Left forelimb (tissue), 1 donor: ENCODE results near the gene SORCS2.
"Not testable (repeated sequence)": the region's sequence is repeated elsewhere in the genome, so short reads cannot be mapped to it uniquely, and the experiment has no call there.

Experiments
- DNase-seq: peaks from one replicate; pipeline ENCODE4 v3.0.0-alpha.2; 2018; ENCODE audit warnings: low spot score

The SORCS2 gene

GRCh38 chr4:7199771-7200441 is 7.6 kb downstream of the SORCS2 start:
- DNase-seq = peak; percentile 59

- peak; percentile 33 for DNase-seq
Measured at GRCh38 chr4:7200801-7201200, 8.5 kb downstream of the SORCS2 start.

- no peak for DNase-seq
Measured at GRCh38 chr4:7201420-7202305, 9.3 kb downstream of the SORCS2 start.

GRCh38 chr4:7202411-7202810 is 10.1 kb downstream of the SORCS2 start:
- DNase-seq = no peak

- no peak for DNase-seq
Measured at GRCh38 chr4:7204656-7205387, 12.5 kb downstream of the SORCS2 start.

GRCh38 chr4:7206385-7206784 is 14.0 kb downstream of the SORCS2 start:
- no peak for DNase-seq

- peak; percentile 93 for DNase-seq
Measured at GRCh38 chr4:7206911-7207567, 14.7 kb downstream of the SORCS2 start.

GRCh38 chr4:7207628-7208231 is 15.4 kb downstream of the SORCS2 start:
- no peak for DNase-seq

- no peak for DNase-seq
Measured at GRCh38 chr4:7208509-7209451, 16.4 kb downstream of the SORCS2 start.

GRCh38 chr4:7209699-7210098 is 17.4 kb downstream of the SORCS2 start:
- no peak for DNase-seq

- DNase-seq = no peak
Measured at GRCh38 chr4:7210824-7211223, 18.5 kb downstream of the SORCS2 start.

GRCh38 chr4:7212101-7212674 is 19.9 kb downstream of the SORCS2 start:
- no peak for DNase-seq

GRCh38 chr4:7212921-7213320 is 20.6 kb downstream of the SORCS2 start:
- no peak for DNase-seq

GRCh38 chr4:7213807-7214206 is 21.5 kb downstream of the SORCS2 start:
- DNase-seq = no peak

- no peak for DNase-seq
Measured at GRCh38 chr4:7214359-7214758, 22.0 kb downstream of the SORCS2 start.

- not testable (repeated sequence) for DNase-seq
Measured at GRCh38 chr4:7215187-7215586, 22.8 kb downstream of the SORCS2 start.

GRCh38 chr4:7217039-7217438 is 24.7 kb downstream of the SORCS2 start:
- DNase-seq = no peak

GRCh38 chr4:7217474-7218321 is 25.4 kb downstream of the SORCS2 start:
- DNase-seq = no peak

- no peak for DNase-seq
Measured at GRCh38 chr4:7218686-7219085, 26.3 kb downstream of the SORCS2 start.
